ENCODE data around the gene ZBTB20. TPM values are rescaled to one million over a fixed set of nuclear protein-coding genes. Genes with fewer than 3 reads are reported as not detected.
A peak's percentile ranks its signal among the peaks of the same experiment; 100 is the strongest.

Gene ZBTB20
- total and polyA plus RNA-seq, 2 donors (not counting 1 experiment from before 2014, with no cell fraction given), result 4.0 to 22.5 TPM

DNA sequence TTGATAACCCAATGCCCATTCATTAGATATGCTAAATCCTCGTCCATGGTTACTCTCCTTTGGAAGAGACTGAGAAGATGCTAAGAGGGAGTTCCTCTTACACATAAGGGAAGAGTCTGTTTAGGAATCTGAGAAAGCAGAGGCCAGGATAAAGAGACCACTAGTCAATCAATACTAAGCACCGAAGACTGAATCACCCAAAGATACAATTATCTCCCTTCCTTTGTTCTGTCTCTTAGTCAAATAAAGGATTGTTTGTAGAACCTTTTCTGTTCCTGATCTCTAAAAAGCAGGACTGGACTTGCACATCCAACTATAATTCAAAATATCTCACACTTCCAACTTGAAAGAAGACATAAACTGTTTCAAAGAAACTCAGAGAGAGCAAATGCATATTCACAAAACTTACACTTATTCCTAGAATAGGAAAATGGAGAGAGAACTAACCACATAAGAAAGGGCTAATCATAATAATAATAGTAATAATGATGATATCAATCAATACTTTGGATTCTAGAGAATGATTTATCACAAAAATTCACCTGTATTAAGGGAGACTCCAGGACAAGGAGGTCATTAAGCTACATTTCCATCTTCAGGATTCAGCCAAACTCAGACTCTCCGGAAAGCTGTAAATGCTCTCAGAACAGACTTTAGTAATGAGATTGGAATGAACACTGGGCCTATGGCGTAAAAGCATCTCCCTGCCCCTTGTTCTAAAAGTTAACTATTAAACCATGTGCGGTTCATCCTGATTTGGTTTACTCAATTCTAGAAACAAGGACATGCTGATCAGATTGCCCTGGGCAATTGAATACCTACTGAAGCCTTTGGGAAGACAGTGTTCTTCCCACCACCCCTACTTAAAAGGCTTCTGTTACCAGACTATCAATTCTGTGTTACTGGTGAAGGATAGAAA lies 401.5 kb downstream of the ZBTB20 start:
- Histone ChIP-seq H3K9ac (ENCODE audit: insufficient read depth, low read length) (no peak overlapping the region), H3K27ac (ENCODE audit: insufficient read depth, low read length) (peak overlapping the region; percentile 77), H3K4me1 (ENCODE audit: control insufficient read depth, extremely low read depth, insufficient read depth, low read length) (no peaks in the 10 kb centered on the region), H3K27me3 (ENCODE audit: control insufficient read depth, insufficient read depth, low read length) (no peaks in the 10 kb centered on the region), H3K4me3 (replicated peaks in 1 of 4; ENCODE audit: control extremely low read depth in 1 of 4, insufficient read depth in 1 of 4, low read depth in 3 of 4, low read length in 4 of 4) (peak overlapping the region in 2 of 4 experiments; percentile 34 to 47), H4K20me1 (ENCODE audit: control insufficient read depth, extremely low read depth, insufficient read depth, low read length) (no peaks in the 10 kb centered on the region), H3K36me3 (ENCODE audit: control insufficient read depth, insufficient read depth, low read length) (no peaks in the 10 kb centered on the region), H2AFZ (ENCODE audit: low read length) (peak overlapping the region; percentile 2), H3K9me3 (ENCODE audit: control insufficient read depth, insufficient read depth, low read depth, low read length) (no peaks in the 10 kb centered on the region), H3K4me2 (ENCODE audit: extremely low read depth, insufficient read depth, low read length) (peak overlapping the region; percentile 75), H3K79me2 (ENCODE audit: control insufficient read depth, insufficient read depth, low read length) (no peaks in the 10 kb centered on the region)
- DNase-seq (ENCODE audit: low read depth in 2 of 2), result peak; percentile 47 to 82
- TF ChIP-seq, protein P1, sequence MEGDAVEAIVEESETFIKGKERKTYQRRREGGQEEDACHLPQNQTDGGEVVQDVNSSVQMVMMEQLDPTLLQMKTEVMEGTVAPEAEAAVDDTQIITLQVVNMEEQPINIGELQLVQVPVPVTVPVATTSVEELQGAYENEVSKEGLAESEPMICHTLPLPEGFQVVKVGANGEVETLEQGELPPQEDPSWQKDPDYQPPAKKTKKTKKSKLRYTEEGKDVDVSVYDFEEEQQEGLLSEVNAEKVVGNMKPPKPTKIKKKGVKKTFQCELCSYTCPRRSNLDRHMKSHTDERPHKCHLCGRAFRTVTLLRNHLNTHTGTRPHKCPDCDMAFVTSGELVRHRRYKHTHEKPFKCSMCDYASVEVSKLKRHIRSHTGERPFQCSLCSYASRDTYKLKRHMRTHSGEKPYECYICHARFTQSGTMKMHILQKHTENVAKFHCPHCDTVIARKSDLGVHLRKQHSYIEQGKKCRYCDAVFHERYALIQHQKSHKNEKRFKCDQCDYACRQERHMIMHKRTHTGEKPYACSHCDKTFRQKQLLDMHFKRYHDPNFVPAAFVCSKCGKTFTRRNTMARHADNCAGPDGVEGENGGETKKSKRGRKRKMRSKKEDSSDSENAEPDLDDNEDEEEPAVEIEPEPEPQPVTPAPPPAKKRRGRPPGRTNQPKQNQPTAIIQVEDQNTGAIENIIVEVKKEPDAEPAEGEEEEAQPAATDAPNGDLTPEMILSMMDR (conservative IDR thresholded peaks at IDR 0.05 in 1 of 2, IDR thresholded peaks at IDR 0.05 in 1 of 2; ENCODE audit: low read depth in 1 of 2, low read length in 2 of 2), result no peak
- TF ChIP-seq EZH2 (IDR thresholded peaks at IDR 0.05; ENCODE audit: low read length, missing control alignments), result no peak

DNA sequence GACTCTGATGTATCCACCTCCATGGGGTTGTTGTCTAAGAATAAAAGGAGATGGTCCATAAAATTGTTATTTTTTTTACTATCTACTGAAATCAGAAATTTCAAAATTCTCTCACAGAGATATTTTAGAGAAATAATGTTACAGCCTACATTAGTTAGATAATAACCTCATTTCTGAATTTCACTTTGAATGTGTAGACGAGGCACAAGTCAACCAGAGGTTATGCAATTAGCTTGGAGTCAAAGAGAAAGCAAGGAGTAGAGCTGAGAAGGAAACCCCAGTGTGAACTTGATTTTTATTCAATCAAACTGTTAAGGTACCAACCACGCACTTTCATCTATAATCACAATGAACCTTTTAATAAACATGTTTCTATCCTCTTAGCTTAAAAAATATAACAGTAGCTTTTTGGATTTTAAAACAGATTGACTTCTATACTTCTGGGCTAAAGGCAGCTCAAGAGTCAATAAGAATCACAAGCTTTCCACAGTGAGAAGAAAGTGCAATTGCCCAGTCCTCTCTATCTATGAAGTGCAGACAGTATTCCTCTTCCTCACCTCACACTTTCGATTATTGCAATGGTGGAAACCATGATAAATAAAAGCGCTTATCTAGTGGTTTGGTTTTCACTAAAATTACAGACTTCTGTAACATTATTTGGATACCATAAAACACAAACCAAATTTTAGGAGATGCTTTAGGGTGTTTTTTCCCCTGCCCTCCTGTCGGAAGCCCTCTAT lies 403.2 kb downstream of the ZBTB20 start:
- Histone ChIP-seq H3K36me3 (ENCODE audit: control insufficient read depth, insufficient read depth, low read length) (no peaks in the 10 kb centered on the region), H4K20me1 (ENCODE audit: control insufficient read depth, extremely low read depth, insufficient read depth, low read length) (no peaks in the 10 kb centered on the region), H3K9me3 (ENCODE audit: control insufficient read depth, insufficient read depth, low read depth, low read length) (no peaks in the 10 kb centered on the region), H3K4me3 (replicated peaks in 1 of 4; ENCODE audit: control extremely low read depth in 1 of 4, insufficient read depth in 1 of 4, low read depth in 3 of 4, low read length in 4 of 4) (no peak overlapping the region), H3K27ac (ENCODE audit: insufficient read depth, low read length) (no peak overlapping the region), H3K27me3 (ENCODE audit: control insufficient read depth, insufficient read depth, low read length) (no peaks in the 10 kb centered on the region), H3K79me2 (ENCODE audit: control insufficient read depth, insufficient read depth, low read length) (no peaks in the 10 kb centered on the region), H2AFZ (ENCODE audit: low read length) (no peak overlapping the region), H3K9ac (ENCODE audit: insufficient read depth, low read length) (no peak overlapping the region), H3K4me2 (ENCODE audit: extremely low read depth, insufficient read depth, low read length) (no peak overlapping the region), H3K4me1 (ENCODE audit: control insufficient read depth, extremely low read depth, insufficient read depth, low read length) (no peaks in the 10 kb centered on the region)
- DNase-seq (ENCODE audit: low read depth in 2 of 2), result no peak
- TF ChIP-seq EZH2 (IDR thresholded peaks at IDR 0.05; ENCODE audit: low read length, missing control alignments), result no peak
- TF ChIP-seq, protein P1 (conservative IDR thresholded peaks at IDR 0.05 in 1 of 2, IDR thresholded peaks at IDR 0.05 in 1 of 2; ENCODE audit: low read depth in 1 of 2, low read length in 2 of 2), result no peak

DNA sequence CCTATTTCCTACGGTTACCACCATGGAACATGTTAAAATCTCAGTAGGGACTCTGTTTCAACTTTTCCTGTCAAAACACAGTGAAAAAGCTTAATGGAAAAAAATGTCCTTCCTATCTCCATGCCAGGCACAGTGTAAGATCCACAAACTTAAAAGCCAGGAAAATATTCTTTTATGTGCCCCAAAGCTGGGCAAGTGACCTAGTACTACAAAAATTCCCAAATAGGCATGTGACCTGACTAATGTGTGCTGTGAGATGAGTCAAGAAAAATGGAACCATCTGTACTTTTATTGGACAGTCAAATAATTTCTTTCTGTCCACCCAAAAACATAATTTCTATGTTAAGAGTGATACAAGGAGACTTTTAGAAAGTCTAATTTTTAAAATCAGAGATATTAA lies 406.0 kb downstream of the ZBTB20 start:
- no peaks in the 10 kb centered on the region for H3K27me3 ChIP-seq (ENCODE audit: control insufficient read depth, insufficient read depth, low read length)
- H3K4me1 ChIP-seq (ENCODE audit: control insufficient read depth, extremely low read depth, insufficient read depth, low read length), result no peaks in the 10 kb centered on the region
- H4K20me1 ChIP-seq (ENCODE audit: control insufficient read depth, extremely low read depth, insufficient read depth, low read length), result no peaks in the 10 kb centered on the region
- no peak overlapping the region for H3K27ac ChIP-seq (ENCODE audit: insufficient read depth, low read length)
- no peaks in the 10 kb centered on the region for H3K9me3 ChIP-seq (ENCODE audit: control insufficient read depth, insufficient read depth, low read depth, low read length)
- H2AFZ ChIP-seq (ENCODE audit: low read length), result no peak overlapping the region
- H3K4me3 ChIP-seq (replicated peaks in 1 of 4; ENCODE audit: control extremely low read depth in 1 of 4, insufficient read depth in 1 of 4, low read depth in 3 of 4, low read length in 4 of 4), result no peak overlapping the region
- DNase-seq (ENCODE audit: low read depth in 2 of 2), result peak in 1 of 2 donors; percentile 8
- no peaks in the 10 kb centered on the region for H3K79me2 ChIP-seq (ENCODE audit: control insufficient read depth, insufficient read depth, low read length)
- no peak overlapping the region for H3K9ac ChIP-seq (ENCODE audit: insufficient read depth, low read length)
- H3K36me3 ChIP-seq (ENCODE audit: control insufficient read depth, insufficient read depth, low read length), result no peaks in the 10 kb centered on the region
- TF ChIP-seq, protein P1 (conservative IDR thresholded peaks at IDR 0.05 in 1 of 2, IDR thresholded peaks at IDR 0.05 in 1 of 2; ENCODE audit: low read depth in 1 of 2, low read length in 2 of 2), result no peak
- no peak for TF ChIP-seq EZH2 (IDR thresholded peaks at IDR 0.05; ENCODE audit: low read length, missing control alignments)
- H3K4me2 ChIP-seq (ENCODE audit: extremely low read depth, insufficient read depth, low read length), result no peak overlapping the region
